HepG2 (cell line): Measurements from ENCODE around the gene POGLUT3. TPM values are rescaled to one million over a fixed set of nuclear protein-coding genes. Genes with fewer than 3 reads are reported as not detected.

Source experiments
- ATAC-seq: fragments of 200-7000 bp; cut with Tn5 transposase; 3 replicates; pipeline ENCODE4 v1.9.1; 2020; ENCODE audit warnings: mild to moderate bottlenecking, moderate library complexity
- BruUV-seq: library from RNA; stranded (reverse); fragments of 400-500 nt; replicated peaks from 2 replicates; lab custom pipeline; 2021; lab: Mats Ljungman, UMichigan
- CTCF ChIA-PET: fragments of 300-600 bp; formaldehyde crosslinking; extraction: SDS; loops from one replicate; lab custom pipeline; 2021; ENCODE audit warnings: low total read pairs, inconsistent platforms, low intra/inter-chr PET ratio; lab: Yijun Ruan, JAX
- POLR2A ChIA-PET: fragments of 350-600 bp; sonication (Branson Sonifier 250); formaldehyde crosslinking; loops from one replicate; lab custom pipeline; 2020; ENCODE audit warnings: antibody characterized with exemption, inconsistent platforms; lab: Yijun Ruan, JAX
- DNase-seq: peaks from one replicate; pipeline ENCODE4 v3.0.0-alpha.2; 2015; ENCODE audit warnings: low spot score
- FAIRE-seq: peaks from 3 replicates; lab custom pipeline; 2011; peaks lifted over from hg19 to GRCh38; lab: Jason Lieb, UNC
- H2AFZ ChIP-seq: one replicate; pipeline ENCODE4 v1.6.1; 2011; ENCODE audit warnings: low read length, inconsistent platforms
- H3K27ac ChIP-seq: fragments of 300-600 bp; 3 replicates; pipeline ENCODE4 v1.8.0; 2011; ENCODE audit warnings: mixed run types, mild to moderate bottlenecking, mixed read lengths, low read length, inconsistent platforms; ENCODE audit not compliant: insufficient read depth; ENCODE audit errors: extremely low read length
- H3K27me3 ChIP-seq, 2 experiments: fragments of 200-600 bp in 1 of 2; 2 replicates in 1 of 2; 3 replicates in 1 of 2; pipeline versions ENCODE4 v1.6.0 to v1.8.0; 2011; ENCODE audit warnings: low read length in 2 of 2, mild to moderate bottlenecking in 2 of 2, moderate library complexity in 2 of 2, inconsistent platforms in 1 of 2; ENCODE audit not compliant: insufficient read depth in 2 of 2, control insufficient read depth in 1 of 2
- H3K36me3 ChIP-seq, 2 experiments: fragments of 200-600 bp in 1 of 2; replicated peaks in 1 of 2; 2 replicates in 1 of 2; 3 replicates in 1 of 2; pipeline versions ENCODE4 v1.5.1 to v1.8.0; 2011; ENCODE audit warnings: low read length in 2 of 2, inconsistent platforms in 1 of 2; ENCODE audit not compliant: insufficient read depth in 2 of 2, control insufficient read depth in 1 of 2
- H3K4me1 ChIP-seq: 2 replicates; pipeline ENCODE4 v1.5.1; 2012; ENCODE audit warnings: low read length, inconsistent platforms; ENCODE audit not compliant: insufficient read depth
- H3K4me2 ChIP-seq: 2 replicates; pipeline ENCODE4 v1.6.0; 2011; ENCODE audit warnings: low read depth, low read length, inconsistent platforms
- H3K4me3 ChIP-seq, 3 experiments: fragments of 200-600 bp in 1 of 3; sonication (generic), shearing (Covaris generic) in 1 of 3; replicated peaks in 1 of 3; 2 replicates each; pipeline ENCODE4 v1.5.1; 2011 to 2016; ENCODE audit warnings: low read length in 3 of 3, inconsistent platforms in 2 of 3, low read depth in 2 of 3, mild to moderate bottlenecking in 2 of 3, control low read depth in 1 of 3, mixed read lengths in 1 of 3; ENCODE audit not compliant: insufficient read depth in 1 of 3
- H3K79me2 ChIP-seq: one replicate; pipeline ENCODE4 v1.6.1; 2011; ENCODE audit warnings: low read length, inconsistent platforms; ENCODE audit not compliant: insufficient read depth
- H3K9ac ChIP-seq: 2 replicates; pipeline ENCODE4 v1.6.0; 2011; ENCODE audit warnings: mild to moderate bottlenecking, low read depth, low read length, inconsistent platforms; ENCODE audit not compliant: insufficient read depth
- H3K9me3 ChIP-seq: 2 replicates; pipeline ENCODE4 v1.5.1; 2012; ENCODE audit warnings: mild to moderate bottlenecking, low read length
- H4K20me1 ChIP-seq: 2 replicates; pipeline ENCODE4 v1.6.0; 2011; ENCODE audit warnings: inconsistent platforms, mild to moderate bottlenecking, low read length, moderate library complexity; ENCODE audit not compliant: insufficient read depth
- ELF3 ChIP-seq: IDR thresholded peaks from 2 replicates; pipeline ENCODE4 v1.6.1; 2016; ENCODE audit warnings: missing genetic modification reagents, missing compliant biosample characterization
- MAFF ChIP-seq: IDR thresholded peaks from 2 replicates; pipeline ENCODE4 v1.6.1; 2011; ENCODE audit warnings: low read depth, low read length, improper control_type of control experiment
- SP2 ChIP-seq: sonication (generic); formaldehyde crosslinking; IDR thresholded peaks from 2 replicates; pipeline ENCODE4 v1.5.1; 2020; ENCODE audit warnings: mild to moderate bottlenecking, missing genetic modification reagents
- TCF12 ChIP-seq, 2 experiments: fragments of 450-650 bp in 1 of 2; sonication (generic) in 1 of 2; formaldehyde crosslinking in 1 of 2; IDR thresholded peaks; 2 replicates each; pipeline versions ENCODE4 v1.6.1 to v1.8.0; 2017 to 2022; ENCODE audit warnings: antibody characterized with exemption in 1 of 2, mild to moderate bottlenecking in 1 of 2, missing genetic modification reagents in 1 of 2, moderate library complexity in 1 of 2
- ZMYM3 ChIP-seq: sonication (generic); formaldehyde crosslinking; IDR thresholded peaks from 2 replicates; pipeline ENCODE4 v1.5.1; 2020; ENCODE audit warnings: mild to moderate bottlenecking, missing genetic modification reagents
- WGBS: methylation state at CpG from one replicate; pipeline ENCODE4 v1.1.6; 2017; ENCODE audit warnings: low lambda C conversion rate; 5-methylcytosine and 5-hydroxymethylcytosine counted together
- in situ Hi-C: cut with HindIII; loops from 2 replicates; pipeline ENCODE4 v1.10.0; 2017; ENCODE audit warnings: low pct_unique_long_range_greater_than_20kb; ENCODE audit not compliant: extremely low pct_ligation_motif_present
- intact Hi-C: fragments of 100-400 bp; cut with micrococcal nuclease; formaldehyde crosslinking; loops from one replicate; pipeline ENCODE4 v1.10.0; 2022; ENCODE audit not compliant: unreplicated experiment
- polyA plus RNA-seq, 8 experiments: library from polyadenylated mRNA; depleted of rRNA in 3 of 8; stranded (reverse) in 7 of 8; unstranded in 1 of 8; fragments of >200 nt; fragmentation: Illumina TruSeq in 4 of 8; extraction: Trizol in 4 of 8; gene quantifications; 2 replicates each; pipeline versions ENCODE4 v1.2.1 to v1.2.3, GENCODE V29; 2011 to 2016; ENCODE audit warnings: low read depth in 4 of 8, missing spikeins in 1 of 8, mixed read lengths in 1 of 8; ENCODE audit not compliant: insufficient read depth in 1 of 8
- total RNA-seq, 5 experiments: library from RNA; depleted of rRNA; stranded (reverse); fragments of >200 nt; fragmentation: Illumina TruSeq; extraction: Trizol; gene quantifications; 2 replicates each; pipeline ENCODE4 v1.2.3, GENCODE V29; 2016; ENCODE audit warnings: low read depth in 1 of 5
- TF ChIP-seq, protein P1 (sequence below): sonication (generic); formaldehyde crosslinking; IDR thresholded peaks from 2 replicates; pipeline ENCODE4 v1.5.1; 2020; ENCODE audit warnings: mild to moderate bottlenecking, missing genetic modification reagents, moderate library complexity
- TF ChIP-seq, protein P2 (sequence below): sonication (generic); formaldehyde crosslinking; IDR thresholded peaks from 2 replicates; pipeline ENCODE4 v1.4.0; 2020; ENCODE audit warnings: mild to moderate bottlenecking, missing genetic modification reagents
- TF ChIP-seq, protein P3 (sequence below): sonication (generic); formaldehyde crosslinking; conservative IDR thresholded peaks from 2 replicates; pipeline ENCODE4 v1.5.0; 2020; ENCODE audit warnings: missing genetic modification reagents
- TF ChIP-seq, protein P4 (sequence below): sonication (generic); formaldehyde crosslinking; IDR thresholded peaks from 2 replicates; pipeline ENCODE4 v1.9.0; 2021; ENCODE audit warnings: mild to moderate bottlenecking, missing genetic modification reagents

POGLUT3 gene
- total and polyA plus RNA-seq, 2 of the 13 experiments (the other 11 are each of a cell fraction or from before 2014, with no cell fraction given): 14.3 to 22.0 TPM

DNA sequence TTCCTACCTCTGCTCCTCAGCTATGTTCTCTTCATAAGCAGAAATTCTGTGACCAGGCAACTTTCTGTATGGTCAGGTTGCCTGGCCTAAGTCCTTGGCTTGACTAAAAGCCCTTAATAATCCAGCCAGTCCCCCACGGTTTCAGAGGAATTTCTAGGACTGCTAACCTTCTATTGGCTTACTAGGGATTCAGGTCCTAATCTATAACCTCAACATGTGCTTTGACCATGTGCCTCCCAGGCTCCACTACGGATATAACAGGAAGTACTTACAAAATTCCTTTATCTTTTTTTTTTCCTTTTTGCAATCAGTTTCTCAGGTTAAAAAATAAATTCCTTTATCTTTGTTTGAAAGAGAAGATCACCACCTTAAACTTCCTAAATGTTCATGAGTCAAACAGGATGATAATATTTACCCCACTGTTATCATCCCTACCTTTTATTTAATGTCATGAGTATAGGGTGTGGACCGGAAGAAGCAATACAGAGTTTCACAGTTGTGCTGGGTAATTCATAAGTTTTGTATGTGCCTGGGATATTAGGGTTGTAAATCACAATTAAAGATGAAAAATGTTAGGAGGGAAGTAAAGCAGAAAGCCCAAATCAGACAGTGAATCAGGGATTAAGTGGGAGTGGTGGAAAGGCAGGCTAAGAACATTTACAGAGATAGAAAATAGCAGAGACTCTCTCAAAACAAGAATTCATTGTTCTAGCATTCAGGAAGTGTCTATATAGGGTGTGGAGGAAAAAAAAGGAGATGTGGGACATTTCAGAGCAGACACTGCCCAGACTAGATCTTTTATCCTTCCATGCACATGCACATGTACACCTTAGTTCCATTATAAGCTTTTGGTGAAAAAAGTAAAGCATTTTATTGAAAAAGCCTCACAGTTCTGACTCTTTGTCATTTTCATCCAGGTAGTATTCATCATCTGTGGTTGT is 10.7 kb upstream of the POGLUT3 start:
- Histone ChIP-seq H3K27me3 (no peaks in the 10 kb centered on the region), H3K36me3 (no peaks in the 10 kb centered on the region), H3K4me3 (no peak overlapping the region), H2AFZ (no peak overlapping the region), H3K9me3 (no peaks in the 10 kb centered on the region), H4K20me1 (no peaks in the 10 kb centered on the region), H3K4me1 (no peaks in the 10 kb centered on the region), H3K9ac (no peak overlapping the region), H3K27ac (no peak overlapping the region), H3K79me2 (no peaks in the 10 kb centered on the region), H3K4me2 (no peak overlapping the region)
- ATAC-seq (no peak), FAIRE-seq (no peak), DNase-seq (no peak)
- in situ Hi-C loops: no loop called here
- WGBS: 47% methylated on average over 2 of the region's 3 CpGs
- CTCF ChIA-PET: no interaction called here
- POLR2A ChIA-PET: no interaction called here
- intact Hi-C loops: no loop called here
- no TSS peak for BruUV-seq
- TF ChIP-seq ELF3 (CRISPR knock-in tag) (no peak), SP2 (CRISPR knock-in tag) (no peak), TCF12 (IDR thresholded peaks at IDR 0.05) (no peak), TCF12 (CRISPR knock-in tag; IDR thresholded peaks at IDR 0.05) (no peak), ZMYM3 (CRISPR knock-in tag) (no peak), MAFF (no peak)
- TF ChIP-seq, protein P1, sequence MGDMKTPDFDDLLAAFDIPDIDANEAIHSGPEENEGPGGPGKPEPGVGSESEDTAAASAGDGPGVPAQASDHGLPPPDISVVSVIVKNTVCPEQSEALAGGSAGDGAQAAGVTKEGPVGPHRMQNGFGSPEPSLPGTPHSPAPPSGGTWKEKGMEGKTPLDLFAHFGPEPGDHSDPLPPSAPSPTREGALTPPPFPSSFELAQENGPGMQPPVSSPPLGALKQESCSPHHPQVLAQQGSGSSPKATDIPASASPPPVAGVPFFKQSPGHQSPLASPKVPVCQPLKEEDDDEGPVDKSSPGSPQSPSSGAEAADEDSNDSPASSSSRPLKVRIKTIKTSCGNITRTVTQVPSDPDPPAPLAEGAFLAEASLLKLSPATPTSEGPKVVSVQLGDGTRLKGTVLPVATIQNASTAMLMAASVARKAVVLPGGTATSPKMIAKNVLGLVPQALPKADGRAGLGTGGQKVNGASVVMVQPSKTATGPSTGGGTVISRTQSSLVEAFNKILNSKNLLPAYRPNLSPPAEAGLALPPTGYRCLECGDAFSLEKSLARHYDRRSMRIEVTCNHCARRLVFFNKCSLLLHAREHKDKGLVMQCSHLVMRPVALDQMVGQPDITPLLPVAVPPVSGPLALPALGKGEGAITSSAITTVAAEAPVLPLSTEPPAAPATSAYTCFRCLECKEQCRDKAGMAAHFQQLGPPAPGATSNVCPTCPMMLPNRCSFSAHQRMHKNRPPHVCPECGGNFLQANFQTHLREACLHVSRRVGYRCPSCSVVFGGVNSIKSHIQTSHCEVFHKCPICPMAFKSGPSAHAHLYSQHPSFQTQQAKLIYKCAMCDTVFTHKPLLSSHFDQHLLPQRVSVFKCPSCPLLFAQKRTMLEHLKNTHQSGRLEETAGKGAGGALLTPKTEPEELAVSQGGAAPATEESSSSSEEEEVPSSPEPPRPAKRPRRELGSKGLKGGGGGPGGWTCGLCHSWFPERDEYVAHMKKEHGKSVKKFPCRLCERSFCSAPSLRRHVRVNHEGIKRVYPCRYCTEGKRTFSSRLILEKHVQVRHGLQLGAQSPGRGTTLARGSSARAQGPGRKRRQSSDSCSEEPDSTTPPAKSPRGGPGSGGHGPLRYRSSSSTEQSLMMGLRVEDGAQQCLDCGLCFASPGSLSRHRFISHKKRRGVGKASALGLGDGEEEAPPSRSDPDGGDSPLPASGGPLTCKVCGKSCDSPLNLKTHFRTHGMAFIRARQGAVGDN (CRISPR knock-in tag): no peak
- TF ChIP-seq, protein P2, sequence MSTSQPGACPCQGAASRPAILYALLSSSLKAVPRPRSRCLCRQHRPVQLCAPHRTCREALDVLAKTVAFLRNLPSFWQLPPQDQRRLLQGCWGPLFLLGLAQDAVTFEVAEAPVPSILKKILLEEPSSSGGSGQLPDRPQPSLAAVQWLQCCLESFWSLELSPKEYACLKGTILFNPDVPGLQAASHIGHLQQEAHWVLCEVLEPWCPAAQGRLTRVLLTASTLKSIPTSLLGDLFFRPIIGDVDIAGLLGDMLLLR (CRISPR knock-in tag): no peak
- TF ChIP-seq, protein P3, sequence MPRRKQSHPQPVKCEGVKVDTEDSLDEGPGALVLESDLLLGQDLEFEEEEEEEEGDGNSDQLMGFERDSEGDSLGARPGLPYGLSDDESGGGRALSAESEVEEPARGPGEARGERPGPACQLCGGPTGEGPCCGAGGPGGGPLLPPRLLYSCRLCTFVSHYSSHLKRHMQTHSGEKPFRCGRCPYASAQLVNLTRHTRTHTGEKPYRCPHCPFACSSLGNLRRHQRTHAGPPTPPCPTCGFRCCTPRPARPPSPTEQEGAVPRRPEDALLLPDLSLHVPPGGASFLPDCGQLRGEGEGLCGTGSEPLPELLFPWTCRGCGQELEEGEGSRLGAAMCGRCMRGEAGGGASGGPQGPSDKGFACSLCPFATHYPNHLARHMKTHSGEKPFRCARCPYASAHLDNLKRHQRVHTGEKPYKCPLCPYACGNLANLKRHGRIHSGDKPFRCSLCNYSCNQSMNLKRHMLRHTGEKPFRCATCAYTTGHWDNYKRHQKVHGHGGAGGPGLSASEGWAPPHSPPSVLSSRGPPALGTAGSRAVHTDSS (CRISPR knock-in tag): no peak
- TF ChIP-seq, protein P4, sequence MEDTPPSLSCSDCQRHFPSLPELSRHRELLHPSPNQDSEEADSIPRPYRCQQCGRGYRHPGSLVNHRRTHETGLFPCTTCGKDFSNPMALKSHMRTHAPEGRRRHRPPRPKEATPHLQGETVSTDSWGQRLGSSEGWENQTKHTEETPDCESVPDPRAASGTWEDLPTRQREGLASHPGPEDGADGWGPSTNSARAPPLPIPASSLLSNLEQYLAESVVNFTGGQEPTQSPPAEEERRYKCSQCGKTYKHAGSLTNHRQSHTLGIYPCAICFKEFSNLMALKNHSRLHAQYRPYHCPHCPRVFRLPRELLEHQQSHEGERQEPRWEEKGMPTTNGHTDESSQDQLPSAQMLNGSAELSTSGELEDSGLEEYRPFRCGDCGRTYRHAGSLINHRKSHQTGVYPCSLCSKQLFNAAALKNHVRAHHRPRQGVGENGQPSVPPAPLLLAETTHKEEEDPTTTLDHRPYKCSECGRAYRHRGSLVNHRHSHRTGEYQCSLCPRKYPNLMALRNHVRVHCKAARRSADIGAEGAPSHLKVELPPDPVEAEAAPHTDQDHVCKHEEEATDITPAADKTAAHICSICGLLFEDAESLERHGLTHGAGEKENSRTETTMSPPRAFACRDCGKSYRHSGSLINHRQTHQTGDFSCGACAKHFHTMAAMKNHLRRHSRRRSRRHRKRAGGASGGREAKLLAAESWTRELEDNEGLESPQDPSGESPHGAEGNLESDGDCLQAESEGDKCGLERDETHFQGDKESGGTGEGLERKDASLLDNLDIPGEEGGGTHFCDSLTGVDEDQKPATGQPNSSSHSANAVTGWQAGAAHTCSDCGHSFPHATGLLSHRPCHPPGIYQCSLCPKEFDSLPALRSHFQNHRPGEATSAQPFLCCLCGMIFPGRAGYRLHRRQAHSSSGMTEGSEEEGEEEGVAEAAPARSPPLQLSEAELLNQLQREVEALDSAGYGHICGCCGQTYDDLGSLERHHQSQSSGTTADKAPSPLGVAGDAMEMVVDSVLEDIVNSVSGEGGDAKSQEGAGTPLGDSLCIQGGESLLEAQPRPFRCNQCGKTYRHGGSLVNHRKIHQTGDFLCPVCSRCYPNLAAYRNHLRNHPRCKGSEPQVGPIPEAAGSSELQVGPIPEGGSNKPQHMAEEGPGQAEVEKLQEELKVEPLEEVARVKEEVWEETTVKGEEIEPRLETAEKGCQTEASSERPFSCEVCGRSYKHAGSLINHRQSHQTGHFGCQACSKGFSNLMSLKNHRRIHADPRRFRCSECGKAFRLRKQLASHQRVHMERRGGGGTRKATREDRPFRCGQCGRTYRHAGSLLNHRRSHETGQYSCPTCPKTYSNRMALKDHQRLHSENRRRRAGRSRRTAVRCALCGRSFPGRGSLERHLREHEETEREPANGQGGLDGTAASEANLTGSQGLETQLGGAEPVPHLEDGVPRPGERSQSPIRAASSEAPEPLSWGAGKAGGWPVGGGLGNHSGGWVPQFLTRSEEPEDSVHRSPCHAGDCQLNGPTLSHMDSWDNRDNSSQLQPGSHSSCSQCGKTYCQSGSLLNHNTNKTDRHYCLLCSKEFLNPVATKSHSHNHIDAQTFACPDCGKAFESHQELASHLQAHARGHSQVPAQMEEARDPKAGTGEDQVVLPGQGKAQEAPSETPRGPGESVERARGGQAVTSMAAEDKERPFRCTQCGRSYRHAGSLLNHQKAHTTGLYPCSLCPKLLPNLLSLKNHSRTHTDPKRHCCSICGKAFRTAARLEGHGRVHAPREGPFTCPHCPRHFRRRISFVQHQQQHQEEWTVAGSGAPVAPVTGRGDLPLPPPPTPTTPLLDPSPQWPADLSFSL (CRISPR knock-in tag): no peak
